Cardiac septum (tissue), 1 donor: ENCODE data around the gene CEL. TPM values are rescaled to one million over a fixed set of nuclear protein-coding genes. Genes with fewer than 3 reads are reported as not detected.

Source experiments
- DNase-seq: peaks from one replicate; pipeline ENCODE4 v3.0.0-alpha.2; 2020; ENCODE audit warnings: low spot score
- intact Hi-C: fragments of 100-400 bp; cut with DNase I; formaldehyde crosslinking; loops from one replicate; pipeline ENCODE4 v1.14.0; 2022
- total RNA-seq: library from RNA; stranded (reverse); fragmentation: NEBNext Ultra II Directional; extraction: Animal tissue kit (Norgen Biotek cat#: 25700); gene quantifications from one replicate; pipeline ENCODE4 v1.2.1, GENCODE V29; 2021
- donor health status: DM: no; HTN: no; CAD: no.

Gene CEL
- total RNA-seq, 1 donor from 2014 or later = 0.59 TPM

DNA sequence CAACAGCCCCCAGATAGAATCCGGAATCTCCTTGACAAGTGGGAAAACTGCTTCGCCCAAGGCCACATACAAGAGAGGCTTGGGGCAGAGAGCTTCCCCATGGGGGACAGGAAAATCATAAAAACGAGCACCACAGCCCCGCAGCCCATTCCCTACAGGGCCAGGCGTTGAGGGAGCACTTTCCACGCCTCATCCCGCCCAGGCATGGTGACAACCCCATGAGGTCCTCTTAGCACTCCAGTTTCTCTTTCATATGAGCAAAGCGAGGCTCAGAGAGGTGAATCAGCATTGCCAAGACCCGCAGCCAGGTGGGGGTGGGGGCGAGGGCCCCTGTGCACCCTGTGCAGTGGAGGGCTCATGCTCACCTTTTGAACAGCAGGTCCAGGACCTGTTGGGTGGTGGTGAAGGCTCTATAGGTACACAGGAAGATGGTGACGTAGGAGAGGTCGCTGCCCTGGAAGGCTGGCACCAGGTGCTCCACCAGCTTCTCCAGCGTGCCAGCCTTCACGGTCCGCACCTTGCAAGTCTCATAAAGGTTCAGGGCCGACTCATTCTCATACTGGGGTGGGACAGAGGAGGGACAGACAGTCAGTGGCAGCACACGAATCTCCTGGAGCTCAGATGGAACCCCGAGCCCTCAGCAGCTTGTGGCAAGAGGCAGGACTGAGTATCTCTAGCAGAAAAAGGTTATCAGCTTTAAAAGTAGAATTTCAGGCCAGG, 48.3 kb downstream of the CEL start:
- intact Hi-C loops = no loop called here
- no peak for DNase-seq

DNA sequence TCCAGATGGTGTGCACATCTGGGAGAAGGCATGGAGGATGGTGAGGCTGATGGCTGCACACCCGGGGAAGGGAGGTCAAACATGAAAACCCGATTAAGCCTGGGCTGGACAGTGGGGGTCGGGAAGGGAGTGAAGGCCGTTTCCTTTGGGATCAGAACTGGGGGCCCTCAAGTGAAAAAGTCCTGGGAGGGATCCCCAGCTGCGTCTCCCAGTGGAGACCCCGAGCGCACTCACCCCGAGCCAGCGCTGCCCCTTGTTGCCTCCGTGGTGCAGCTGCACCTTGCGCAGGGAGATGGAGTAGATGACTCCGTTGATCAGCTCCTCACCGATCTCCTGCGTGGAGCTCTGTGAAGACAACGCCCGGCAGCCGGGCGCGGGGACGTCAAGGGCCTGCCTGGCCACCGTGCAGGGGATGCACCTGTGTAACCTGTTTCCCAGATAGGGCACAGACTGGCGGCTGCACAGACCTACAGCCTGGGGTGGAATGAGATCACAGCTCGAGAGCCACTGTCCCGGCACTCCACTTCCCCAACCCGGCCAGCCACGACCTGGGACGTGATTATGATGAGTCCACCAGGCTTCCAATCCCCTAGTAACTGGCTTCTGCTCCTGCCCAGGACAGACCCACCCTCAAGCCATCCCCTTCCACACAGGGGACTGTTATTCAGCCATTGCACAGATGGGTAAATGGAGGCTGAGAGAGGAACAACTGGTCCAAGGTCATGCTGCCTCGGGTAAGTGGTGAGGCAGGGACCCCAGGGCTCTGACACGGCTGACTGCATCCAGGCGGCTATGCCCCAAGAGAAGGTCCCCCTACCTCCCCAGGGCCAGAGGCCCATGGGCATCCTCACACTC, 50.3 kb downstream of the CEL start:
- no peak for DNase-seq
- intact Hi-C loops = no loop called here

GRCh38 chr9:133112663-133113026, 50.9 kb downstream of the CEL start:
- intact Hi-C loops = no loop called here
- DNase-seq = peak; percentile 92

- DNase-seq = no peak
- intact Hi-C loops = no loop called here
Measured at GRCh38 chr9:133113163-133113948, 51.6 kb downstream of the CEL start.

- no peak for DNase-seq
Measured at GRCh38 chr9:133113949-133114885, 52.4 kb downstream of the CEL start.

DNA sequence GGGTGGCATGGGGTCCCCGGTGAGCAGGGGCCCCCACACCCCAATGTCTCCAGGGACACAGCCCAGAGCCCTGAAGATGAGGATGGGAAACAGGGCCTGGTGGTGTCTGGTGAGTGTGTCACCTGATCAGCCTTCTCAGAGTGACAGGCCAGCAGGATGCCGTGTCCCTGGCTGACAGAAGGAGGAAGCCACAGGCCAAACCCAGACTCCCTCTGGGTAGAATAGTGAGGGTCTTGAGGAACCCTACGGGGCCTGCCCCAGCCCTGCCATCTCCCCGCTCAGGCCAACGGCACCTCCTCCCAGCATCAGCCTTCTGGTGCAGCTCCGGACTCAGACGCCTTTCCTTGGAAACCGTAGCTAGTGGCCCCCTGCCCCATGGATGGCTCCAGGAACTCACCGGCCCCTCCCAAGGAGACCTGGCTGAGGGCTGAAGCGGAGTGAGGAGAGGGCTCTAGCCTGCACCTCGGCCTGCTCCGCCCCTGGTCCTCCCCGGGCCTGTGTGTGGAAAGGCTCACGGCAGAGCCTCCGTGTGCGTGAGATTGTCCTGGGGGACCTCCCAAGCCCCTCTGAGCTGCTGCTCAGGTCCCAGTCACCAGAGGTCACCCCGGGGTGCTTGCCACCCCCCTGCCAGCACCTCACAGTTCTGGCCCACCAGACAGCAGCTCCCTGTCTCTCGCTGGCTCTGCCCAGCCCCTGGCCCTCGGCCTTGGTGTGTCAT, 53.3 kb downstream of the CEL start:
- intact Hi-C loops = no loop called here
- no peak for DNase-seq

More at GRCh38 chr9:133113949-133114885, 52.4 kb downstream of the CEL start:
- intact Hi-C loops = no loop called here

DNA sequence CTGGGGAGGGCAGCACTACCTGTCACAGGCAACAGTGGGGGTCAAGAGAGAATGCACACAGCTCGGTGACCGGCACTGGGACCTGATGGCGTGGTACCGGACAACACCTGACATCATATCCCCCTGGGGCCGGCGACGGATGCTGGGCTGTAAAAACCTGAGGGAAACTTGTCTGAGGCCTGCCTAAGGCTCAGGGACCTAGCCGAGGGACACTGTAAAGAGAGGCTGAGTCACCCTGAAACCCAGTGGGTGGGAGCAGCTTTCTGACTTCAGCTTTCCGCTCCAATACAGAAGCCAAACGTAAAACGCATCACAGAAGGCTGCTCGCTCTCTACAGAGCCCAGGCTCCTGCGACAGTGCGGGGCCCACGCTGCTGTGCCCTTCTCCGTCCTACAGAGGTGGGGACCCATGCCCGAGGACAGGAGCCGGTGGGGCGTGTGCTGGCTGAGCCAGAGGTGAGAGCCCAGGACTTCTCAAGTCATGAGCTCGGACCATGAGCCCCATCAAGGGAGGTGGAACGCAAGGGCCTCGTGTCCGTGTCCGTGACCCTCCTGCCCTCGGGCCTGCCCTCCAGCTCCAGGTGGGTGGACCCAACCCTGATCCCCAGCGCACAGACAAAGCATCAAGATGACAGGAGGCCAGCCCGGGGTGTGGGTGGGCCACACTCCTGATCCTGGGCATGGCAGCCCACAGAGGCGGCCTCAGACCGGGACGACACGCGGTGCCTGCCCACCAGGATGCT, 54.0 kb downstream of the CEL start:
- intact Hi-C loops = no loop called here
- no peak for DNase-seq

- intact Hi-C loops = no loop called here
Measured at GRCh38 chr9:133116346-133117231, 54.8 kb downstream of the CEL start.

DNA sequence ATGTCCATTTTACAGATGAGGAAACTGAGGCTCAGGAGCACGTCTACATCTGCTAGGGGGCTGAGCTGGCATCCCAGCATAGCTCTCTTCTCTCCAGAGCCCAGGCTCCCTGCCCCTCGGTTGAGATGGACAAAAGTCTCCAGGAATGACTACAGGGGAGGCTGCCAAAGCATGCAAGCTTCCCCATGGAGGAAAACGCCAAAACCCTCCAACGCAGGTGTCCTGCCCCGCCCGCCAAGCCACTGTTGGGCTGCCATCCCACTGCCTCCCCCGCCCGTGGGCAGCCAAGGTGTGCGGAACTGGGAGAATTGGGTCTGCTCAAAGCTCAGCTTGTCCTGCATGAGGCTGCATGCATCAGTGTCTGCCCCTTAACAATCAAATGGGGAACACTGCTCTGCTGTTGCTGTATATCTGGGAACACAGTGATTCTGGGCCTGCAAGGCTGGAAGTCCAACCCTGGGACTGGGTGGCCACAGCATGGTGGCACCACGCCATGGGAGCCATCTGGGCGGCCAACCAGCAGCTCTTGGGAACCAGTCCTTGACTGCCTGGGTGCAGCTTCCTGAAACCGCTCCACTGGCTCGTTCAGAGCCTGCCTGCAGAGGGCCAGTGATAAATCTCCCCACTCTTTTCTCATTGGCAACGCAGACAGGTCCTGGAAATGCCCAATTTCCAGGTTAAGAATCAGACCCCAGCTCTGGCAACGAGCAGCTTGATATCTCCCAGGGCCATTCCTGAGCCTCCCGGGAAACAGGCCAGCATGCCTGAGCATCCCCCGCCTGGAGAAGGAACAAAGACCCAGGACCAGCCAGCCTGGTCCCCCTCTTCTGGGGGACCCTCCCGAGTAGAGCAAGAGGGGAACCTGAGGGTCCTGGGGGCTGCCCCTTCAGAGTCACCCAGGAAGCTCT, 55.7 kb downstream of the CEL start:
- intact Hi-C loops = no loop called here

More at GRCh38 chr9:133116346-133117231, 54.8 kb downstream of the CEL start:
- DNase-seq = no peak

GRCh38 chr9:133118179-133118520, 56.4 kb downstream of the CEL start:
- intact Hi-C loops = no loop called here
- no peak for DNase-seq

More for the DNA sequence above, 55.7 kb downstream of the CEL start:
- no peak for DNase-seq

GRCh38 chr9:133118568-133118967, 56.8 kb downstream of the CEL start:
- intact Hi-C loops = no loop called here

GRCh38 chr9:133119103-133119845, 57.5 kb downstream of the CEL start:
- DNase-seq = no peak
- intact Hi-C loops = no loop called here

More at GRCh38 chr9:133118568-133118967, 56.8 kb downstream of the CEL start:
- no peak for DNase-seq

GRCh38 chr9:133119846-133120500, 58.2 kb downstream of the CEL start:
- intact Hi-C loops = loop anchor here (2.0 kb wide), 1 partner anchor 29 kb away; no protein-coding TSS in a partner anchor
- no peak for DNase-seq

DNA sequence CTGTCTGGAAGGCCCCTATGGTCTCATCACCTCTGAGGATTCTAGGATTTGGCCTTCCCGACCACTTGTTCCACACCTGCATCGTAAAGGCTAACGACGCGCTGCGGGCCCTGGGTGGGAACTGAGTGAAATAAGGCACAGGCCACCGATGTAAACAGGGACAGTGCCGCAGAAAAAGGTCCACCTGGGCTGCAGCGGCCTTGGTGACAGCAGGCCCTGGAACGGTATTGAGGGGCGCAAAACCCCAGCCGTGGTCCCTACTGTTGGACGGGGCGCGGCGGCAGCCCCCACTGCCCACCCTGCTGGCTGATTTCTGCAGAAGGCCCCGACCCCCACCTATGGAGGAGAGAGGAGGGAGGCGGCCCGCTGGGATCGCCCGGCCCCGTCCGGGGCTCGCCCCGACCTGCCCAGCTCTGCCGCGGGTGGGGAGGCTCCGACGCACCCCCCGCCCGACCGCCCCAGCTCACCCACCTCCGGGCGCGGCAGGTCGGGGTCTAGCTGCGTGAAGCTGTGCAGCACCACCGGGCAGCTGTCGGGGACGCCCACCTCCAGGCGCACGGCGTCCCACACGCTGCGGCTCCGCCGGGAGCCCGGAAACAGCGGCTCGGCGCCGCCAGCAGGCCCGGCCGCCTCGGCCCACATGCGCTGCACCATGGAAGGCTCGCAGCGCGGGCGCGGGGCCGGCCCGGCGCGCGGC, 58.9 kb downstream of the CEL start:
- intact Hi-C loops = loop anchor here (2.0 kb wide), 1 partner anchor 28 kb away; no protein-coding TSS in a partner anchor
- DNase-seq = no peak
